GM12878 (cell line): ENCODE results near the gene MRPL44. TPM values are rescaled to one million over a fixed set of nuclear protein-coding genes. Genes with fewer than 3 reads are reported as not detected.

Experiments used
- CBX5 ChIP-seq: sonication (generic); IDR thresholded peaks from 2 replicates; pipeline ENCODE4 v1.6.1; 2016; ENCODE audit warnings: low read depth, moderate library complexity, mild to moderate bottlenecking, inconsistent platforms
- E4F1 ChIP-seq: fragments of 450-650 bp; IDR thresholded peaks from 2 replicates; pipeline ENCODE4 v1.6.1; 2018; ENCODE audit warnings: borderline replicate concordance, mild to moderate bottlenecking; ENCODE audit not compliant: partially characterized antibody
- MEF2A ChIP-seq: IDR thresholded peaks from 2 replicates; pipeline ENCODE4 v1.6.1; 2011; ENCODE audit warnings: low read depth, mild to moderate bottlenecking, low read length, moderate library complexity; ENCODE audit not compliant: insufficient read depth
- MTA2 ChIP-seq: fragments of 450-650 bp; IDR thresholded peaks from 2 replicates; pipeline ENCODE4 v1.6.1; 2016; ENCODE audit warnings: low read depth, mild to moderate bottlenecking, moderate library complexity
- MYC ChIP-seq: IDR thresholded peaks from 2 replicates; pipeline ENCODE4 v1.6.1; 2011; ENCODE audit warnings: mild to moderate bottlenecking, low read length, moderate library complexity, inconsistent platforms; ENCODE audit not compliant: insufficient read depth, insufficient replicate concordance, insufficient read length, severe bottlenecking
- PAX5 ChIP-seq: IDR thresholded peaks from 2 replicates; pipeline ENCODE4 v1.6.1; 2011; ENCODE audit warnings: low read depth, low read length, borderline replicate concordance
- POU2F2 ChIP-seq: IDR thresholded peaks from 3 replicates; pipeline ENCODE4 v1.6.1; 2011; ENCODE audit warnings: low read depth, mild to moderate bottlenecking, low read length, borderline replicate concordance
- RAD51 ChIP-seq: fragments of 450-650 bp; IDR thresholded peaks from 2 replicates; pipeline ENCODE4 v1.6.1; 2016; ENCODE audit warnings: moderate library complexity, mild to moderate bottlenecking, inconsistent platforms
- SKIL ChIP-seq: fragments of 450-650 bp; IDR thresholded peaks from 2 replicates; pipeline ENCODE4 v1.6.1; 2017; ENCODE audit warnings: mild to moderate bottlenecking, low read depth, inconsistent platforms; ENCODE audit not compliant: poor library complexity, severe bottlenecking
- SP1 ChIP-seq: IDR thresholded peaks from one replicate; pipeline ENCODE4 v1.6.1; 2011; ENCODE audit warnings: low read depth, low read length
- TCF3 ChIP-seq: IDR thresholded peaks from 2 replicates; pipeline ENCODE4 v1.6.1; 2012; ENCODE audit warnings: low read depth, mild to moderate bottlenecking, low read length, borderline replicate concordance; ENCODE audit not compliant: insufficient read depth
- ZBED1 ChIP-seq: IDR thresholded peaks from 2 replicates; pipeline ENCODE4 v1.6.1; 2016; ENCODE audit warnings: borderline replicate concordance
- ZBTB11 ChIP-seq: fragments of 450-650 bp; formaldehyde crosslinking; IDR thresholded peaks from 2 replicates; pipeline ENCODE4 v1.5.0; 2022; ENCODE audit warnings: mild to moderate bottlenecking, missing genetic modification characterization
- ZBTB33 ChIP-seq: fragments of 450-650 bp; IDR thresholded peaks from 2 replicates; pipeline ENCODE4 v1.6.1; 2017; ENCODE audit warnings: mild to moderate bottlenecking
- ZBTB4 ChIP-seq: fragments of 450-650 bp; formaldehyde crosslinking; IDR thresholded peaks from 2 replicates; pipeline ENCODE4 v1.4.0; 2022; ENCODE audit warnings: mild to moderate bottlenecking, moderate library complexity
- polyA plus RNA-seq, 11 experiments: library from polyadenylated mRNA; depleted of rRNA in 4 of 11; unstranded in 6 of 11; stranded (reverse) in 5 of 11; fragments of >200 nt; fragmentation: Nextera tagmentation in 4 of 11; fragmentation: Illumina TruSeq in 1 of 11; extraction: Ambion mirVana in 4 of 11; extraction: Trizol in 1 of 11; gene quantifications; 1 replicate in 1 of 11; 2 replicates in 10 of 11; pipeline versions ENCODE4 v1.2.1 to v1.2.3, GENCODE V29; 2011 to 2016; ENCODE audit warnings: inconsistent platforms in 2 of 11, missing spikeins in 2 of 11, low read depth in 1 of 11
- total RNA-seq, 4 experiments: library from RNA; depleted of rRNA in 3 of 4; stranded (reverse); fragments of >200 nt in 3 of 4; fragmentation: Illumina TruSeq in 1 of 4; extraction: Trizol in 1 of 4; gene quantifications; 2 replicates each; pipeline versions ENCODE4 v1.2.1 to v1.2.3, GENCODE V29; 2013 to 2021

Gene MRPL44
- total and polyA plus RNA-seq, 10 of the 15 experiments (the other 5 are each of a cell fraction or from before 2014, with no cell fraction given), result 18.3 to 44.3 (median 37.5) TPM

GRCh38 chr2:223921204-223921603 is 36.1 kb upstream of the MRPL44 start (continued):
- no peak for TF ChIP-seq E4F1
- TF ChIP-seq SP1, result no peak
- no peak for TF ChIP-seq MEF2A
- no peak for TF ChIP-seq ZBED1
- no peak for TF ChIP-seq ZBTB33
- no peak for TF ChIP-seq RAD51
- TF ChIP-seq MYC, result no peak
- no peak for TF ChIP-seq CBX5
- no peak for TF ChIP-seq MTA2
- TF ChIP-seq ZBTB11 (CRISPR knock-in tag), result no peak
- TF ChIP-seq TCF3, result no peak
- TF ChIP-seq ZBTB4 (CRISPR knock-in tag), result no peak
- TF ChIP-seq SKIL, result no peak
- TF ChIP-seq POU2F2, result no peak
- no peak for TF ChIP-seq PAX5
